H1 (cell line): Measurements from ENCODE around the gene PKD1L1.

Source experiments
- CEBPB ChIP-seq: IDR thresholded peaks from 2 replicates; pipeline ENCODE4 v1.6.1; 2012; ENCODE audit warnings: low read depth, low read length
- CHD1 ChIP-seq: IDR thresholded peaks from 2 replicates; pipeline ENCODE4 v1.6.1; 2012; ENCODE audit warnings: low read depth, low read length, improper control_type of control experiment
- CTCF ChIP-seq, 3 experiments: IDR thresholded peaks; 1 replicate in 2 of 3; 2 replicates in 1 of 3; pipeline versions ENCODE4 v1.5.1 to v1.6.1; 2011; ENCODE audit warnings: low read length in 3 of 3, mild to moderate bottlenecking in 3 of 3, inconsistent platforms in 2 of 3, low read depth in 1 of 3, moderate library complexity in 1 of 3; ENCODE audit not compliant: insufficient read depth in 1 of 3; ENCODE audit errors: control extremely low read depth in 1 of 3
- JUN ChIP-seq: IDR thresholded peaks from 2 replicates; pipeline ENCODE4 v1.6.1; 2011; ENCODE audit warnings: low read depth, mild to moderate bottlenecking, improper control_type of control experiment, low read length
- POLR2A ChIP-seq, 2 experiments: IDR thresholded peaks; 1 replicate in 1 of 2; 2 replicates in 1 of 2; pipeline ENCODE4 v1.6.1; 2011; ENCODE audit warnings: low read depth in 2 of 2, low read length in 2 of 2, mild to moderate bottlenecking in 2 of 2; ENCODE audit errors: control extremely low read depth in 1 of 2
- RAD21 ChIP-seq, 2 experiments: IDR thresholded peaks in 1 of 2; conservative IDR thresholded peaks in 1 of 2; 2 replicates each; pipeline ENCODE4 v1.6.1; 2011; ENCODE audit warnings: low read depth in 2 of 2, low read length in 2 of 2, improper control_type of control experiment in 1 of 2, inconsistent platforms in 1 of 2, mild to moderate bottlenecking in 1 of 2, moderate library complexity in 1 of 2
- RBBP5 ChIP-seq: IDR thresholded peaks from 2 replicates; pipeline ENCODE4 v1.7.1; 2012; ENCODE audit warnings: low read depth, mild to moderate bottlenecking, inconsistent platforms, low read length, moderate library complexity, borderline replicate concordance
- TAF1 ChIP-seq: IDR thresholded peaks from 2 replicates; pipeline ENCODE4 v1.6.1; 2011; ENCODE audit warnings: mild to moderate bottlenecking, low read depth, low read length
- ZNF274 ChIP-seq: IDR thresholded peaks from 2 replicates; pipeline ENCODE4 v1.7.0; 2012; ENCODE audit warnings: low read length, borderline replicate concordance; ENCODE audit errors: extremely low read depth

DNA sequence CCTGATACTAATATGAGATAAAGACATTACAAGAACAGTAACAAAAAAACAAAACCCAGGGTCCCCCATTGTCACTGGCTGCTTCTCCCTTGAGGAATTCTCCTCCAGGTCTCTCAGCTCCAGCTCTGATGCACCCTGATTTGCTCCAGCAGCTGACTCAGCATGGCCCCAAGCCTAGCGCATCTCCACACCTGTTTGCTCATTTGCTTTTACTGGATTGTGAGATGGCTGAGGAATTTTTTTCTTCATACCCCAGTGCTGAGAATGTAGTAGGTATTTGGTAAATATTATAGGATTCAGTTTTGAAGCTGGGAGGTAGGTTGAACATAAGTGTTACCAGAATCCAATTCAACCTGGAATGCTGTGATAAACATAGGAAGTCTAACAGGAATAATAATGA, 171.9 kb downstream of the PKD1L1 start:
- no peak for TF ChIP-seq TAF1
- no peak for TF ChIP-seq POLR2A (IDR thresholded peaks at IDR 0.05; ENCODE audit: control extremely low read depth in 1 of 2, low read depth in 2 of 2, low read length in 2 of 2)
- no peak for TF ChIP-seq RBBP5
- no peak for TF ChIP-seq JUN
- TF ChIP-seq RAD21 (IDR thresholded peaks at IDR 0.05 in 1 of 2, conservative IDR thresholded peaks at IDR 0.05 in 1 of 2; ENCODE audit: low read depth in 2 of 2, low read length in 2 of 2), result no peak
- no peak for TF ChIP-seq CTCF (IDR thresholded peaks at IDR 0.05; ENCODE audit: control extremely low read depth in 1 of 3, insufficient read depth in 1 of 3, low read depth in 1 of 3, low read length in 3 of 3)
- TF ChIP-seq CEBPB, result no peak
- TF ChIP-seq ZNF274, result no peak
- no peak for TF ChIP-seq CHD1
